ENCODE results near the gene TSPAN9.

Gene TSPAN9

DNA sequence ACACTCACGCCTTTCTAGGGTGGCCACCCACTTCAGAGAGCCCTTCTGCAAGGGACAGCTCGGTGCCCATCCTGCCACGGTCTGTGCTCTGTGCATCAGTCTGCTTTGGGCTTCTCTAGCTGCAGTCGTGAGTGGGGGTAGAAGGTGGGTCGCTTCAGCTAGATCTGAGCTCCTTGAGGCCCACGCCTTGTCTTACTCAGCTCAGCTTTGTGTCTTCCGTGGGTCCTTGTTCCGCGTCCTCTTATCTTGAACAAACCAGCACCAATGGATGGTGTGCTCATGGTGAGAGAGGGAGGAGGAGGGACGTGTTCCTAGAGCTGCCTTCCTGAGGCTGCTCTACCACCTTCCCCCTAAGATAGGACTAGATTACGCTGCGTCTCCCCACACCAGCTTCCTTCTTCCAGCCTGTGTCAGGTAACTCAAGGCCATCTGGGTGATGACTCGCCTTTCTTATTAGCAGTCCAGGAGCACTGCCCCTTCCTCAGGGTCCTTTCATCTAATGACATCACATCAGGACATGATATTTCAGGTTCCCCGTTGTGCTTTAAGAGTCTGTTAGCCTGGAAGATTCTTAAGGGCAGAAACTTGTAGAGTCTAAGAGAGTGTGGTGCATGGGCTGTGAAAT lies 118.8 kb downstream of the TSPAN9 start:
- peak; percentile 42 for DNase-seq
- Histone ChIP-seq H3K36me3 (peaks cover 8% of the 10 kb centered on the region), H3K27ac (peak overlapping the region; percentile 40), H3K9me3 (ENCODE audit: severe bottlenecking) (no peaks in the 10 kb centered on the region), H3K4me3 (ENCODE audit: low read depth, low read length) (no peak overlapping the region), H3K27me3 (ENCODE audit: insufficient read depth, low read depth, severe bottlenecking) (no peaks in the 10 kb centered on the region)
- TF ChIP-seq CTCF (IDR thresholded peaks at IDR 0.05; ENCODE audit: low read depth, low read length), result no peak

GRCh38 chr12:3196488-3196887 lies 119.3 kb downstream of the TSPAN9 start:
- DNase-seq, result no peak
- Histone ChIP-seq H3K27me3 (ENCODE audit: insufficient read depth, low read depth, severe bottlenecking) (no peaks in the 10 kb centered on the region), H3K27ac (peak overlapping the region; percentile 40), H3K36me3 (peaks cover 13% of the 10 kb centered on the region), H3K4me3 (ENCODE audit: low read depth, low read length) (no peak overlapping the region), H3K9me3 (ENCODE audit: severe bottlenecking) (no peaks in the 10 kb centered on the region)
- no peak for TF ChIP-seq CTCF (IDR thresholded peaks at IDR 0.05; ENCODE audit: low read depth, low read length)

GRCh38 chr12:3197131-3197818 lies 120.1 kb downstream of the TSPAN9 start:
- DNase-seq, result no peak
- 0 out of 2 replicates have a peak, but pooled peaks have one; percentile 11 for TF ChIP-seq CTCF (IDR thresholded peaks at IDR 0.05; ENCODE audit: low read depth, low read length)
- H3K27ac ChIP-seq, result peak overlapping the region; percentile 40
- H3K36me3 ChIP-seq, result peaks cover 21% of the 10 kb centered on the region
- H3K9me3 ChIP-seq (ENCODE audit: severe bottlenecking), result no peaks in the 10 kb centered on the region
- no peak overlapping the region for H3K4me3 ChIP-seq (ENCODE audit: low read depth, low read length)
- H3K27me3 ChIP-seq (ENCODE audit: insufficient read depth, low read depth, severe bottlenecking), result no peaks in the 10 kb centered on the region

DNA sequence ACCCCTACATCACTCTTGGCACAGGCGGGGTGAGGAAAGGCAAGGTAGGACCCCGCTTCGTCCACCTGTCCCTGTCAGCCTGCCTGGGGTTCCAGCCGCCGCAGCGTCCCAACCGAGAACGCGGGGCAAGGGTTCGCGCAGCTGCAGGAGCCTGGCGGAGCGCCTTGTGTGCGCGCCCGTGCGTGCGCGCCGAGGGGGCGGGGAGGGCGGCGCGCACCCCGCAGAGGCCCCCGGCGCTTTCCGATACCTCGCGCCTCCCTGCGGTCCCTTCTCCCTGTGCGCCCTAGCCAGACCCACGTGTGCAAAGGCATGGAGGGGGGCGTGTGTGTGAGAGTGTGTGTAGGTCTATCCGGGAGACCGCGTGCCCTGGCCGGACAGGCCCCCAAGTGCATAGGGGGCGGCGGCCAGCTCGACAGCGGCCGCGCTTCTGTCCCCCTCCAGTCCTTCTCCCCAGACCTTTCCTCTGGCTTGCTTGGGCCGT lies 122.4 kb downstream of the TSPAN9 start:
- H3K9me3 ChIP-seq (ENCODE audit: severe bottlenecking), result no peaks in the 10 kb centered on the region
- peak overlapping the region; percentile 92 for H3K27ac ChIP-seq
- peaks cover 44% of the 10 kb centered on the region for H3K36me3 ChIP-seq
- H3K27me3 ChIP-seq (ENCODE audit: insufficient read depth, low read depth, severe bottlenecking), result no peaks in the 10 kb centered on the region
- peak; percentile 54 for DNase-seq
- H3K4me3 ChIP-seq (ENCODE audit: low read depth, low read length), result peak overlapping the region; percentile 82
- TF ChIP-seq CTCF (IDR thresholded peaks at IDR 0.05; ENCODE audit: low read depth, low read length), result no peak

GRCh38 chr12:3200032-3200617 lies 122.9 kb downstream of the TSPAN9 start:
- peak; percentile 95 for DNase-seq
- H3K27me3 ChIP-seq (ENCODE audit: insufficient read depth, low read depth, severe bottlenecking), result no peaks in the 10 kb centered on the region
- no peak for TF ChIP-seq CTCF (IDR thresholded peaks at IDR 0.05; ENCODE audit: low read depth, low read length)
- peak overlapping the region; percentile 92 for H3K27ac ChIP-seq
- no peaks in the 10 kb centered on the region for H3K9me3 ChIP-seq (ENCODE audit: severe bottlenecking)
- H3K36me3 ChIP-seq, result peaks cover 45% of the 10 kb centered on the region
- peak overlapping the region; percentile 82 for H3K4me3 ChIP-seq (ENCODE audit: low read depth, low read length)

All from WERI-Rb-1 (cell line).